Brain microvascular endothelial cell (primary cell): Measurements from ENCODE around the gene TMEM213.

Experiments used
- DNase-seq: peaks from one replicate; pipeline ENCODE4 v3.0.0-alpha.2; 2020
- H3K27ac ChIP-seq: fragments of 250-450 bp; sonication (Bioruptor Pico); 2 replicates; pipeline ENCODE4 v1.5.1; 2020; ENCODE audit warnings: mild to moderate bottlenecking, moderate library complexity
- H3K27me3 ChIP-seq: fragments of 250-450 bp; sonication (Bioruptor Pico); replicated peaks from 2 replicates; pipeline ENCODE4 v1.5.1; 2020; ENCODE audit warnings: mild to moderate bottlenecking
- H3K36me3 ChIP-seq: fragments of 250-450 bp; sonication (Bioruptor Pico); replicated peaks from 2 replicates; pipeline ENCODE4 v1.5.1; 2020; ENCODE audit warnings: mild to moderate bottlenecking
- H3K4me3 ChIP-seq: 2 replicates; pipeline ENCODE4 v1.5.1; 2011; ENCODE audit warnings: low read depth, mild to moderate bottlenecking, control low read depth, low read length, moderate library complexity
- CTCF ChIP-seq: IDR thresholded peaks from 2 replicates; pipeline ENCODE4 v1.5.1; 2011; ENCODE audit warnings: low read depth, mild to moderate bottlenecking, moderate library complexity, low read length, control low read depth, inconsistent platforms; ENCODE audit errors: missing control alignments
- in situ Hi-C: cut with HindIII; loops from 2 replicates; pipeline ENCODE4 v1.10.0; 2017; ENCODE audit warnings: low sequenced_read_pairs, low pct_ligation_motif_present

The TMEM213 gene

GRCh38 chr7:138756591-138757242 lies 41.1 kb upstream of the TMEM213 start:
- Histone ChIP-seq H3K27ac (no peak overlapping the region), H3K27me3 (no peaks in the 10 kb centered on the region), H3K36me3 (no peaks in the 10 kb centered on the region), H3K4me3 (no peak overlapping the region)
- TF ChIP-seq CTCF, result no peak
- DNase-seq, result no peak
- in situ Hi-C loops, result no loop called here

GRCh38 chr7:138768241-138768640 lies 29.6 kb upstream of the TMEM213 start:
- in situ Hi-C loops, result no loop called here
- TF ChIP-seq CTCF, result no peak
- Histone ChIP-seq H3K36me3 (no peaks in the 10 kb centered on the region), H3K27ac (no peak overlapping the region), H3K27me3 (no peaks in the 10 kb centered on the region), H3K4me3 (no peak overlapping the region)
- DNase-seq, result no peak

- in situ Hi-C loops, result no loop called here
- Histone ChIP-seq H3K36me3 (no peaks in the 10 kb centered on the region), H3K4me3 (no peak overlapping the region), H3K27me3 (no peaks in the 10 kb centered on the region), H3K27ac (no peak overlapping the region)
- TF ChIP-seq CTCF, result no peak
- DNase-seq, result no peak
These were observed 26.9 kb upstream of the TMEM213 start for GRCh38 chr7:138770904-138771303.

- H3K36me3 ChIP-seq, result no peaks in the 10 kb centered on the region
- DNase-seq, result no peak
- in situ Hi-C loops, result no loop called here
- H3K4me3 ChIP-seq, result no peak overlapping the region
- H3K27ac ChIP-seq, result no peak overlapping the region
- no peaks in the 10 kb centered on the region for H3K27me3 ChIP-seq
- TF ChIP-seq CTCF, result no peak
These were observed 24.6 kb upstream of the TMEM213 start for GRCh38 chr7:138773176-138773575.

GRCh38 chr7:138773817-138774216 lies 24.0 kb upstream of the TMEM213 start:
- H3K36me3 ChIP-seq, result no peaks in the 10 kb centered on the region
- no peak for DNase-seq
- TF ChIP-seq CTCF, result no peak
- no peak overlapping the region for H3K27ac ChIP-seq
- in situ Hi-C loops, result no loop called here
- H3K4me3 ChIP-seq, result no peak overlapping the region
- H3K27me3 ChIP-seq, result no peaks in the 10 kb centered on the region
